ENCODE results near the gene GSX1.
"Not testable (repeated sequence)": the region's sequence is repeated elsewhere in the genome, so short reads cannot be mapped to it uniquely, and the experiment has no call there.

GSX1 gene

GRCh38 chr13:27794921-27795717 lies 2.8 kb downstream of the GSX1 start:
- no peak for DNase-seq

- no peak for DNase-seq
Measured at GRCh38 chr13:27795718-27796019, 3.4 kb downstream of the GSX1 start.

GRCh38 chr13:27796544-27797227 lies 4.4 kb downstream of the GSX1 start:
- no peak for DNase-seq

GRCh38 chr13:27797228-27797624 lies 4.9 kb downstream of the GSX1 start:
- no peak for DNase-seq

GRCh38 chr13:27806744-27807387 lies 14.6 kb downstream of the GSX1 start:
- DNase-seq = no peak

GRCh38 chr13:27808851-27809550 lies 16.7 kb downstream of the GSX1 start:
- no peak for DNase-seq

GRCh38 chr13:27810009-27810408 lies 17.7 kb downstream of the GSX1 start:
- no peak for DNase-seq

GRCh38 chr13:27810461-27810860 lies 18.2 kb downstream of the GSX1 start:
- DNase-seq = no peak

- no peak for DNase-seq
Measured at GRCh38 chr13:27813826-27814225, 21.5 kb downstream of the GSX1 start.

- DNase-seq = not testable (repeated sequence)
Measured at GRCh38 chr13:27817832-27818231, 25.5 kb downstream of the GSX1 start.

- no peak for DNase-seq
Measured at GRCh38 chr13:27820524-27821482, 28.5 kb downstream of the GSX1 start.

GRCh38 chr13:27821566-27821965 lies 29.3 kb downstream of the GSX1 start:
- DNase-seq = no peak

GRCh38 chr13:27822258-27822872 lies 30.1 kb downstream of the GSX1 start:
- no peak for DNase-seq

- DNase-seq = no peak
Measured at GRCh38 chr13:27822873-27823311, 30.6 kb downstream of the GSX1 start.

- DNase-seq = no peak
Measured at GRCh38 chr13:27824121-27824520, 31.8 kb downstream of the GSX1 start.

- no peak for DNase-seq
Measured at GRCh38 chr13:27825072-27825471, 32.8 kb downstream of the GSX1 start.

- DNase-seq = peak; percentile 60
Measured at GRCh38 chr13:27826379-27827353, 34.4 kb downstream of the GSX1 start.

GRCh38 chr13:27827646-27828045 lies 35.4 kb downstream of the GSX1 start:
- no peak for DNase-seq

GRCh38 chr13:27830010-27830409 lies 37.7 kb downstream of the GSX1 start:
- DNase-seq = no peak

GRCh38 chr13:27833206-27833605 lies 40.9 kb downstream of the GSX1 start:
- no peak for DNase-seq

GRCh38 chr13:27834095-27834494 lies 41.8 kb downstream of the GSX1 start:
- DNase-seq = no peak

Measured in NCI-H2029 treated with DMSO at 0.1 percent for 48 hours (cell line).